OCI-LY1 (cell line): ENCODE data around the gene SAYSD1.
A peak's percentile ranks its signal among the peaks of the same experiment; 100 is the strongest.

Source experiments
- H2AFZ ChIP-seq: fragments of 200-600 bp; sonication (generic), shearing (Covaris generic); 2 replicates; pipeline ENCODE4 v1.6.0; 2014; ENCODE audit warnings: antibody characterized with exemption, mild to moderate bottlenecking, low read length
- H3F3A ChIP-seq: fragments of 200-600 bp; sonication (generic), shearing (Covaris generic); 2 replicates; pipeline ENCODE4 v1.6.0; 2014; ENCODE audit warnings: mild to moderate bottlenecking, antibody characterized with exemption, low read length, moderate library complexity; ENCODE audit not compliant: insufficient read depth
- H3K27ac ChIP-seq: fragments of 200-600 bp; sonication (generic); 2 replicates; pipeline ENCODE4 v1.5.1; 2014; ENCODE audit warnings: low read length, mixed run types, mild to moderate bottlenecking, low read depth; ENCODE audit not compliant: poor library complexity, severe bottlenecking
- H3K27me3 ChIP-seq: fragments of 200-600 bp; sonication (generic); 2 replicates; pipeline ENCODE4 v1.6.0; 2014; ENCODE audit warnings: antibody characterized with exemption, mild to moderate bottlenecking, low read length, moderate library complexity; ENCODE audit not compliant: insufficient read depth
- H3K36me3 ChIP-seq: fragments of 200-600 bp; sonication (generic); 2 replicates; pipeline ENCODE4 v1.6.1; 2014; ENCODE audit warnings: mild to moderate bottlenecking, antibody characterized with exemption, low read length, moderate library complexity, mixed read lengths; ENCODE audit not compliant: insufficient read depth
- H3K4me1 ChIP-seq: fragments of 200-600 bp; sonication (generic); 2 replicates; pipeline ENCODE4 v1.5.1; 2014; ENCODE audit warnings: mild to moderate bottlenecking, low read length, moderate library complexity; ENCODE audit not compliant: insufficient read depth, severe bottlenecking
- H3K4me2 ChIP-seq: fragments of 200-600 bp; sonication (generic), shearing (Covaris generic); 2 replicates; pipeline ENCODE4 v1.6.1; 2014; ENCODE audit warnings: low read length
- H3K4me3 ChIP-seq: fragments of 200-600 bp; sonication (generic); 2 replicates; pipeline ENCODE4 v1.5.1; 2014; ENCODE audit warnings: low read length, low read depth, mild to moderate bottlenecking, mixed read lengths; ENCODE audit not compliant: poor library complexity, severe bottlenecking
- H3K79me2 ChIP-seq: fragments of 200-600 bp; shearing (Covaris generic); 2 replicates; pipeline ENCODE4 v1.6.1; 2016; ENCODE audit warnings: mixed run types, low read length, mixed read lengths; ENCODE audit not compliant: insufficient read depth
- H3K9ac ChIP-seq: fragments of 200-600 bp; sonication (generic), shearing (Covaris generic); 2 replicates; pipeline ENCODE4 v1.6.1; 2014; ENCODE audit warnings: mild to moderate bottlenecking, low read length, mixed read lengths
- H3K9me2 ChIP-seq: fragments of 200-600 bp; sonication (generic), shearing (Covaris generic); 2 replicates; pipeline ENCODE4 v1.6.1; 2014; ENCODE audit warnings: low read depth, mild to moderate bottlenecking, low read length, mixed read lengths
- H3K9me3 ChIP-seq: fragments of 200-600 bp; shearing (Covaris generic); 2 replicates; pipeline ENCODE4 v1.6.1; 2014; ENCODE audit warnings: low read length, mixed read lengths
- H4K20me1 ChIP-seq: fragments of 200-600 bp; sonication (generic), shearing (Covaris generic); 2 replicates; pipeline ENCODE4 v1.6.0; 2016; ENCODE audit warnings: mild to moderate bottlenecking, low read length; ENCODE audit not compliant: insufficient read depth
- EZH2 ChIP-seq: fragments of 200-600 bp; sonication (generic), shearing (Covaris generic); IDR thresholded peaks from 2 replicates; pipeline ENCODE4 v1.8.0; 2017; ENCODE audit warnings: borderline replicate concordance, mixed run types, mild to moderate bottlenecking, antibody characterized with exemption, low read length, moderate library complexity, mixed read lengths
- TF ChIP-seq, protein P1 (sequence below): fragments of 200-600 bp; sonication (generic), shearing (Covaris generic); IDR thresholded peaks from 2 replicates; pipeline ENCODE4 v1.5.1; 2017; ENCODE audit warnings: mild to moderate bottlenecking, antibody characterized with exemption, low read length, moderate library complexity, mixed read lengths

The SAYSD1 gene

DNA sequence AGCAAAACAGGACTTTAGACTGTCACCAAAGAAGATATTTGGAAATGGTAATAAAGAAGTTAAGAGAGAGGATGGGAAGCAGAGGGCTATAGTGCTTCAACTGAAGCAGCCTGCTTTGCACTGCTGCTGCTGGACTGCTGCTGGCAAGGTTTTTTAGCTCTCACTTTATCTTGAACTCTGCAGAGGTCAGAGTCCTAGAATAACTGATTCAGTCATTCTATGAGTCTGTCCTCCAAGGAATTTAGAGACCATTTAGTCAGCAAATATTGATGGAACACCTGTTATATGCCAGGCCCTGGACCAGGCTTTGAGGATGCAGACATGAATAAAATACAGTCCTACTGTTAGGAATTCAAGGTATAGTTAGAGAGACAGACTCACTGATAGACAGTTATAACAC, 9.1 kb upstream of the SAYSD1 start:
- no peaks in the 10 kb centered on the region for H3K27me3 ChIP-seq
- no peaks in the 10 kb centered on the region for H3K9me3 ChIP-seq
- no peak overlapping the region for H3K4me3 ChIP-seq
- no peaks in the 10 kb centered on the region for H3K36me3 ChIP-seq
- H3K79me2 ChIP-seq = no peaks in the 10 kb centered on the region
- no peaks in the 10 kb centered on the region for H4K20me1 ChIP-seq
- TF ChIP-seq, protein P1, sequence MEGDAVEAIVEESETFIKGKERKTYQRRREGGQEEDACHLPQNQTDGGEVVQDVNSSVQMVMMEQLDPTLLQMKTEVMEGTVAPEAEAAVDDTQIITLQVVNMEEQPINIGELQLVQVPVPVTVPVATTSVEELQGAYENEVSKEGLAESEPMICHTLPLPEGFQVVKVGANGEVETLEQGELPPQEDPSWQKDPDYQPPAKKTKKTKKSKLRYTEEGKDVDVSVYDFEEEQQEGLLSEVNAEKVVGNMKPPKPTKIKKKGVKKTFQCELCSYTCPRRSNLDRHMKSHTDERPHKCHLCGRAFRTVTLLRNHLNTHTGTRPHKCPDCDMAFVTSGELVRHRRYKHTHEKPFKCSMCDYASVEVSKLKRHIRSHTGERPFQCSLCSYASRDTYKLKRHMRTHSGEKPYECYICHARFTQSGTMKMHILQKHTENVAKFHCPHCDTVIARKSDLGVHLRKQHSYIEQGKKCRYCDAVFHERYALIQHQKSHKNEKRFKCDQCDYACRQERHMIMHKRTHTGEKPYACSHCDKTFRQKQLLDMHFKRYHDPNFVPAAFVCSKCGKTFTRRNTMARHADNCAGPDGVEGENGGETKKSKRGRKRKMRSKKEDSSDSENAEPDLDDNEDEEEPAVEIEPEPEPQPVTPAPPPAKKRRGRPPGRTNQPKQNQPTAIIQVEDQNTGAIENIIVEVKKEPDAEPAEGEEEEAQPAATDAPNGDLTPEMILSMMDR = no peak
- TF ChIP-seq EZH2 = no peak
- H3K27ac ChIP-seq = no peak overlapping the region
- no peaks in the 10 kb centered on the region for H3K9me2 ChIP-seq
- H3F3A ChIP-seq = no peaks in the 10 kb centered on the region
- no peak overlapping the region for H2AFZ ChIP-seq
- H3K9ac ChIP-seq = no peak overlapping the region
- no peak overlapping the region for H3K4me2 ChIP-seq
- no peaks in the 10 kb centered on the region for H3K4me1 ChIP-seq

DNA sequence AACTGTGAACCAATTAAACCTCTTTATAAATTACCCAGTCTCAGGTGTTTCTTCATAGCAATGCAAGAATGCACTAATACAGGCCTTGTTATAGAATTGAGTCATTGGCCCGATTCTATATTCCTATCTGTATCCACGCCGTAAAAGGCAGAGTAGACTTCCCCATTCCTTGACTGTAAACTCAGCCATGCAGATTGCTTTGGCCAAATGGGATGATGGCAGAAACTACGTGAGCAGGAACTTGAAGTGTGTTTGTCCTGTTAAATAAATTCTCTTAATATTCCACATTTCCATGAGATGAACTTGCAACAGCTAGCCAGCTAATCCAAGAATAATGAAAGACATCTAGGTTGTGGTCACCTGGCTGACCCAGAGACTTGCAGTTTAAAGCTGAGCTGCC, 3.9 kb upstream of the SAYSD1 start:
- no peak for TF ChIP-seq EZH2
- TF ChIP-seq, protein P1 = no peak
- no peaks in the 10 kb centered on the region for H3K36me3 ChIP-seq
- no peak overlapping the region for H3K4me3 ChIP-seq

DNA sequence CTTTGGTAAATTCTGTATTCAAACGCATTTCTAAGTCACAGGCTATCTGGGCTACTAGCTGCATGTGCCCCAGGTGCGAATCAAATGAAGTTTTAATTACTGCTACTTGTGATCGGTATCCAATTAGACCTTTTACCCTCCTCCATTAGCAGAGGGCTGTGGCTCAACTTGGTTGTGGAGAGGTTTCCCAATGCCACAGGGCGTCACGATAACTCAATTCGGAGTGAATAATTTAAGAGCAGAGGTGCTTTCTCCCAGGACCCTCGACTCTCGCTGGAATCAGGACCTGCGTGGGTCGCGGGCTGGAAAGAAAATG, 640 bp downstream of the SAYSD1 start:
- Histone ChIP-seq H2AFZ (peak overlapping the region; percentile 48; the same call in 1 of the 2 replicates), H3K27me3 (no peaks in the 10 kb centered on the region), H3K4me2 (peak overlapping the region; percentile 88), H3K9me2 (no peaks in the 10 kb centered on the region), H3K36me3 (peaks cover 12% of the 10 kb centered on the region; the same call in 1 of the 2 replicates), H4K20me1 (no peaks in the 10 kb centered on the region), H3F3A (no peaks in the 10 kb centered on the region), H3K9me3 (no peaks in the 10 kb centered on the region), H3K4me1 (peaks cover 19% of the 10 kb centered on the region), H3K27ac (peak overlapping the region; percentile 86), H3K4me3 (peak overlapping the region; percentile 73), H3K9ac (peak overlapping the region; percentile 76), H3K79me2 (no peaks in the 10 kb centered on the region)
- TF ChIP-seq, protein P1 = no peak

More for the DNA sequence above, 3.9 kb upstream of the SAYSD1 start:
- Histone ChIP-seq H3K4me2 (no peak overlapping the region), H3K27me3 (no peaks in the 10 kb centered on the region), H4K20me1 (no peaks in the 10 kb centered on the region), H2AFZ (no peak overlapping the region), H3K9me2 (no peaks in the 10 kb centered on the region), H3K9me3 (no peaks in the 10 kb centered on the region), H3K9ac (no peak overlapping the region), H3K4me1 (peaks cover 11% of the 10 kb centered on the region), H3F3A (no peaks in the 10 kb centered on the region), H3K27ac (no peak overlapping the region), H3K79me2 (no peaks in the 10 kb centered on the region)
